ENCODE data around the gene EPN2. TPM values are rescaled to one million over a fixed set of nuclear protein-coding genes. Genes with fewer than 3 reads are reported as not detected.

Gene EPN2
- total RNA-seq = 16.7 and 40.2 TPM in 2 replicates

DNA sequence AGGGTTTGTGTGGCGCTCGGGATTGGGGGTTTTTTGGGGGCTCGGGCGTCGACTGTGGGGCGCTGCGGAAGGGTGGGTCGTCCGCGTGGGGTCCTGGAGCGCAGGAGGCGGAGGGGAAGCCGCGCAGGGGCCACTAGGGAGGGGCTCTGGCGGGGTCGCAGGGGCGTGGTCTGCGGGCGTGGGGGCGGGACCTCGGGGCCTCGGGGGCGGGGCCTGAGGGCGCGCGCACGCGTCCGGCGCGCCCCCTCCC, at the start of gene EPN2:
TSS of gene EPN2 (plus strand) at position 228 of the 250 bp plus-strand sequence. CDS start 45,754 bp downstream, outside the sequence.

DNA sequence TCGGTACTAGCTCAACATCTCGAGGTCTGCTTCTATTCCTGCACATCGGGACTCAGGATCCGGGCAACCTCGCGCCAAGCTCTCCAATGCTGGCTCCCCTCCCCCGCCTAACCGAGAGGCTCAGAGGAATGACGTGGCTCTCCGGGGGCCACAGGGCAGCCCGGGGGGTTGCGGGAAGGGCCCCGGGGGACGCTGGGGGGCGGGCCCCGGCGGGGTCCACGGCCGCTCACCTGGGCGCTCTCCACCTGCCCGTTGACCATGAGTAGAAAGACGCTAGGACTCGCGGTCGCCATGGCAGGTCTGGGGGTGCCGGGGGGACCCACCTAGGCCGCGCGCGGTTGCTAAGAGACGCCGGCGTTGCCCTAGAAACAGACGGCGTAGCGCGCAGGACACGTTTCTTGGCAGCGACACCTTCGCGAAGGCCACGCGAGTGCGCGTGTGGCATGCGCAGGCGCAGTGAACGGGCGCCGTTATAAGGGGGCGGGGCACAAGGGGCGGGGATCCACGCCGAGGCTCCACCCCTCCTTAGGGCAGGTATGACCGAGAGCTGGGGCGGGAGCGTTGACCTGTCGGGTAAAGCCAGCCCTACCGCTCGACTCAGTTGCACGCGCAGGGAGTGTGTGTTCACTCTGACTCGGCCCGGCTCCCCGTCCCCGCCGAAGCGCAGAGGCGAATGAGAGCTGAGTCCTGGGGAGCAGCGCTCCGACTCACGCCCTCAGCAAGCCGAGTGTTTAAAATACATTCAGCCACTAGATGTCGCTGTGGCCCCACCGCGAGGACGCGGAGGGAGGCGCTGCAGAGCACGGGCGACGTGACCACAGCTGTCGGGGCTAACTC, 125.3 kb downstream of the EPN2 start, which contains the start of gene B9D1:
TSS of gene B9D1 (minus strand) at position 447 of the 837 bp plus-strand sequence. CDS start at position 293, 154 bp downstream.

DNA sequence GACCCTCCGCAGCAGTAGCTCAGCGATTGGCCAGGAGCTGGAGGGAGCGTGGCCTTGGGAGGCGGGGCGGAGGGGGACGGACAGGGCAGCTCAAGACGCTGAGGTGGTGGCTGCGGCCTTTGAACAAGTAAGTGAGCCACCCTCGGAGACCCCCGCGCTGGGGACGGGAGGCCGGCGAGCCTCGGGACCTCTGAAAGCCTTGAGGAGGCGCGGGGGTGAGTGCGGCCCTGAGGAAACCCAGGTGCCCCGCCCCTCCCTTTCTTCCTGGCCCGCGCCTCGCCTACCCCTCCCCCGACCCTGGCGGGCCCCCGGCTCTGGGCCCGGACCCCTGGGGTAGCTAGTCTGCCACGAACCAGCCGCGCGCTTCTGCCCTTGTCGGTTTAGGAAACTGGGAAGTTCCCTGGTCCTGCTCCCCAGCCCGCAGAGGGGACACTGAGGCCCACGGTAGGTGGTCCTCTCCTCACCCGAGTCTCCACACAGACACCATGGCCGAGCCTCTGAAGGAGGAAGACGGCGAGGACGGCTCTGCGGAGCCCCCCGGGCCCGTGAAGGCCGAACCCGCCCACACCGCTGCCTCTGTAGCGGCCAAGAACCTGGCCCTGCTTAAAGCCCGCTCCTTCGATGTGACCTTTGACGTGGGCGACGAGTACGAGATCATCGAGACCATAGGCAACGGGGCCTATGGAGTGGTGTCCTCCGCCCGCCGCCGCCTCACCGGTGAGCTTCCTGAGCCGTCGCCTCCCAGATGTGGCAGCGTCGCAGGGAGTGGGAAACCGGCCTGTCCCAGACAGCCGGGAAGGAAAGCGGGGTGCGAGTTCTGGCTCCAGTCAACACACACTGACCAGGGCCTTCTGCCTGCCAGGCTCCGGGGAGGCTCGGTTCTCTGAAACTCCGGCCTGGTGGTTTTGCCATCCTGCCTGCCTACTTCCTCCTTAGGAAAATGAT, 141.5 kb downstream of the EPN2 start, which contains the start of gene MAPK7:
TSS of gene MAPK7 (plus strand) at position 83 of the 945 bp plus-strand sequence. CDS start at position 486, 403 bp downstream.

Other genes starting within 250 kb of the EPN2 start
- gene FAM83G, start 232.6 kb upstream of the EPN2 start, total RNA-seq = 60.3 and 66.3 TPM in 2 replicates
- gene GRAP, start 190.4 kb upstream of the EPN2 start, total RNA-seq = 0.14 TPM in 1 of 2 replicates, not detected in the other
- gene GRAPL, start 109.8 kb upstream of the EPN2 start, total RNA-seq = not detected in 2 replicates
- 8.0 and 15.4 TPM in 2 replicates for gene B9D1, start 125.4 kb downstream of the EPN2 start, total RNA-seq
- gene MAPK7, start 141.1 kb downstream of the EPN2 start, total RNA-seq = 5.5 and 20.8 TPM in 2 replicates
- gene MFAP4, start 149.8 kb downstream of the EPN2 start, total RNA-seq = not detected in 2 replicates
- 0.34 and 0.43 TPM in 2 replicates for gene RNF112, start 173.9 kb downstream of the EPN2 start, total RNA-seq